DMS 273 (cell line): ENCODE measurements around the gene ABCB9.

Experiments
- DNase-seq: peaks from one replicate; lab custom pipeline; 2025; ENCODE audit not compliant: unreplicated experiment; lab: John Stamatoyannopoulos, UW

ABCB9 gene

GRCh38 chr12:122966743-122967550 is 684 bp upstream of the ABCB9 start:
- DNase-seq, result no peak

- DNase-seq, result peak; percentile 49
Measured at GRCh38 chr12:122965321-122965751, 927 bp downstream of the ABCB9 start.

- DNase-seq, result no peak
Measured at GRCh38 chr12:122964439-122965257, 1.6 kb downstream of the ABCB9 start.

GRCh38 chr12:122963941-122964265 is 2.4 kb downstream of the ABCB9 start:
- peak; percentile 88 for DNase-seq

- peak; percentile 53 for DNase-seq
Measured at GRCh38 chr12:122961531-122962329, 4.5 kb downstream of the ABCB9 start.

- no peak for DNase-seq
Measured at GRCh38 chr12:122960193-122960569, 6.1 kb downstream of the ABCB9 start.

GRCh38 chr12:122959566-122960192 is 6.6 kb downstream of the ABCB9 start:
- DNase-seq, result no peak

GRCh38 chr12:122958198-122958888 is 7.9 kb downstream of the ABCB9 start:
- no peak for DNase-seq

GRCh38 chr12:122956035-122956434 is 10.2 kb downstream of the ABCB9 start:
- DNase-seq, result no peak

- peak; percentile 71 for DNase-seq
Measured at GRCh38 chr12:122955156-122955555, 11.1 kb downstream of the ABCB9 start.

- DNase-seq, result peak; percentile 66
Measured at GRCh38 chr12:122951979-122952892, 14.0 kb downstream of the ABCB9 start.

- DNase-seq, result no peak
Measured at GRCh38 chr12:122951406-122951805, 14.9 kb downstream of the ABCB9 start.

GRCh38 chr12:122949816-122950675 is 16.2 kb downstream of the ABCB9 start:
- no peak for DNase-seq

GRCh38 chr12:122949405-122949804 is 16.9 kb downstream of the ABCB9 start:
- no peak for DNase-seq

GRCh38 chr12:122948605-122949004 is 17.7 kb downstream of the ABCB9 start:
- DNase-seq, result no peak

- no peak for DNase-seq
Measured at GRCh38 chr12:122947352-122947792, 18.9 kb downstream of the ABCB9 start.

- peak; percentile 62 for DNase-seq
Measured at GRCh38 chr12:122946690-122947341, 19.4 kb downstream of the ABCB9 start.
